Mesendoderm (in vitro differentiated cells): ENCODE results near the gene CDH23.

Experiments used
- DNase-seq: peaks from one replicate; pipeline ENCODE4 v3.0.0; 2013
- H2AK5ac ChIP-seq: 2 replicates; pipeline ENCODE4 v1.6.1; 2013; ENCODE audit warnings: low read length, inconsistent platforms
- H2BK120ac ChIP-seq: 2 replicates; pipeline ENCODE4 v1.6.1; 2013; ENCODE audit warnings: low read depth, mild to moderate bottlenecking, low read length, moderate library complexity, mixed read lengths
- H2BK15ac ChIP-seq: replicated peaks from 2 replicates; pipeline ENCODE4 v1.6.1; 2013; ENCODE audit warnings: low read depth, mild to moderate bottlenecking, moderate library complexity
- H2BK5ac ChIP-seq: 2 replicates; pipeline ENCODE4 v1.6.1; 2013; ENCODE audit warnings: low read length, inconsistent platforms
- H3K18ac ChIP-seq: 2 replicates; pipeline ENCODE4 v1.6.1; 2013; ENCODE audit warnings: mild to moderate bottlenecking, low read length, mixed read lengths
- H3K23ac ChIP-seq: one replicate; pipeline ENCODE4 v1.6.1; 2013; ENCODE audit warnings: low read length
- H3K27ac ChIP-seq: 2 replicates; pipeline ENCODE4 v1.5.1; 2013; ENCODE audit warnings: low read depth, mild to moderate bottlenecking, inconsistent platforms, low read length, moderate library complexity
- H3K27me3 ChIP-seq: 2 replicates; pipeline ENCODE4 v1.6.1; 2013; ENCODE audit warnings: low read length, control low read depth, mild to moderate bottlenecking, inconsistent platforms; ENCODE audit not compliant: insufficient read depth, poor library complexity
- H3K36me3 ChIP-seq: 2 replicates; pipeline ENCODE4 v1.6.1; 2013; ENCODE audit warnings: low read length, inconsistent platforms; ENCODE audit not compliant: control insufficient read depth, insufficient read depth
- H3K4ac ChIP-seq: one replicate; pipeline ENCODE4 v1.6.1; 2013; ENCODE audit warnings: low read depth, mild to moderate bottlenecking, low read length, moderate library complexity
- H3K4me1 ChIP-seq: 2 replicates; pipeline ENCODE4 v1.6.1; 2013; ENCODE audit warnings: low read depth, low read length, inconsistent platforms; ENCODE audit not compliant: control insufficient read depth
- H3K4me2 ChIP-seq: 2 replicates; pipeline ENCODE4 v1.6.1; 2013; ENCODE audit warnings: low read length
- H3K4me3 ChIP-seq: 2 replicates; pipeline ENCODE4 v1.5.1; 2013; ENCODE audit warnings: mild to moderate bottlenecking, low read length
- H3K56ac ChIP-seq: one replicate; pipeline ENCODE4 v1.6.1; 2013; ENCODE audit warnings: low read length
- H3K79me1 ChIP-seq: 2 replicates; pipeline ENCODE4 v1.6.1; 2013; ENCODE audit warnings: low read length, inconsistent platforms
- H3K79me2 ChIP-seq: 2 replicates; pipeline ENCODE4 v1.6.1; 2013; ENCODE audit warnings: mild to moderate bottlenecking, low read length; ENCODE audit not compliant: control insufficient read depth, insufficient read depth
- H3K9ac ChIP-seq: 2 replicates; pipeline ENCODE4 v1.6.1; 2013; ENCODE audit warnings: low read length, inconsistent platforms
- H4K5ac ChIP-seq: one replicate; pipeline ENCODE4 v1.6.1; 2013; ENCODE audit warnings: low read length
- H4K8ac ChIP-seq: one replicate; pipeline ENCODE4 v1.6.1; 2013; ENCODE audit warnings: low read depth, mild to moderate bottlenecking, control low read depth, low read length, moderate library complexity
- WGBS: extraction: QIAGEN DNeasy Blood & Tissue Kit; methylation state at CpG from one replicate; pipeline ENCODE4 v1.1.7; 2013; ENCODE audit warnings: low lambda C conversion rate, missing lambda C conversion rate; ENCODE audit not compliant: insufficient coverage; ENCODE audit errors: extremely low coverage; 5-methylcytosine and 5-hydroxymethylcytosine counted together

CDH23 gene

DNA sequence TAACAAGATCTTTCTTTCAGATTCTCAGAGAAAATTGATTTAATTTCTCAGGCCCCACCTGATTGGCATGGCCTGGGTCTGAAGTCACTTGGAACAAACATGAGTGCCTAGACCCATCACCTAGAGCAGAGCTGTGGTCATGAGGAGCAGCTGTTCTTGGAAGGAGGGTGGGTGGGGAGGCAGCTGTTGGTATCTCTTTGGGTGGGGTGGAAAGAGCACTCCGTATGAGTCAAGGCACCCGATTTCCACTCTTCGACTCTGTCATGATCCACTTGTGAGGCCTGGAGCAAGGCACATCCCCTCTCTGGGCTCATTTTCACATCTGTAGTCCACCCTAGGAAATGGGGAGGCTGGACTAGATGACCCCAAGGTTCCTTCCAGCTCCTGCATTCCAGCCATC lies 166.2 kb downstream of the CDH23 start:
- no peak for DNase-seq
- H3K27me3 ChIP-seq, result no peaks in the 10 kb centered on the region

DNA sequence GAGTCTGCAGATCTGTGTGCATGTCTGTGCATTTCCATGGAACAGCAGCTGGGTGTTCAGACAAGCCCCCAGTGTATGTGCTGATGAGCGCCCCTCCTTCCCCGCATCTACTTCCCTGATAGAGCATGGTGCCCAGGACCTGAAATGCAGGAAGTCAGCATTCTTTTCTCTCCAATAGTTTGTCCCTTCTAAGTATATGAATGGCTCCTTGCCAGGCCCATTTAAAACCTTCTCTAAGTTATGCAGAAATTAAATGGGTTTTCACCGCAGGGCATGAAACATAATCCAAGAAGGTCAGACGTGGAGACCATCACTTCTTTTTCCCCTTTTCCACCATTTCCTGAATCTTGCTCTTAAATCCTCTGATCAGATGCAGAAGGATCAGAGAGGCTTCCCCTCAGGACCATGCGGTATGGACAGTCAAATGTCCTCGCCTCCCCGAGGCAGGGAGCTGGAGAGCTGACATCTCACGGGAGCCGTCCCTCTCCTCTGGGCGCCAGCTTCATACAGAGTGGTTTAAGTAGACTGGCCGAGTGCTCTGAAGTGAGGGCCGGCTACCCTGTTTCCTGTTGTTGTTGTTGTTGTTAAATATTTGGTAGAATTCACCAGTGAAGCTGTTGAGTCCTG lies 167.6 kb downstream of the CDH23 start:
- H3K23ac ChIP-seq, result no peak overlapping the region
- no peak overlapping the region for H3K56ac ChIP-seq
- no peak overlapping the region for H3K27ac ChIP-seq
- H3K4me2 ChIP-seq, result no peak overlapping the region
- no peaks in the 10 kb centered on the region for H3K79me1 ChIP-seq
- no peak overlapping the region for H2BK15ac ChIP-seq
- no peak overlapping the region for H2BK5ac ChIP-seq
- no peaks in the 10 kb centered on the region for H3K79me2 ChIP-seq
- no peak overlapping the region for H2BK120ac ChIP-seq
- H4K8ac ChIP-seq, result no peak overlapping the region
- no peak overlapping the region for H3K18ac ChIP-seq
- no peaks in the 10 kb centered on the region for H3K4me1 ChIP-seq
- H2AK5ac ChIP-seq, result no peak overlapping the region
- H3K9ac ChIP-seq, result no peak overlapping the region
- H3K36me3 ChIP-seq, result no peaks in the 10 kb centered on the region
- no peak overlapping the region for H3K4me3 ChIP-seq
- WGBS, result no CpG with 5 or more reads among the region's 12 CpGs
- H3K27me3 ChIP-seq, result no peaks in the 10 kb centered on the region
- no peak for DNase-seq
- no peak overlapping the region for H3K4ac ChIP-seq
- H4K5ac ChIP-seq, result no peak overlapping the region

More for the DNA sequence above, 166.2 kb downstream of the CDH23 start:
- Histone ChIP-seq H3K4ac (no peak overlapping the region), H4K5ac (no peak overlapping the region), H3K4me2 (no peak overlapping the region), H3K18ac (no peak overlapping the region), H3K56ac (no peak overlapping the region), H2BK120ac (no peak overlapping the region), H2BK15ac (no peak overlapping the region), H2BK5ac (no peak overlapping the region), H3K4me1 (no peaks in the 10 kb centered on the region), H3K23ac (no peak overlapping the region), H3K36me3 (no peaks in the 10 kb centered on the region), H3K79me2 (no peaks in the 10 kb centered on the region), H3K79me1 (no peaks in the 10 kb centered on the region), H3K4me3 (no peak overlapping the region), H2AK5ac (no peak overlapping the region), H4K8ac (no peak overlapping the region), H3K27ac (no peak overlapping the region), H3K9ac (no peak overlapping the region)
- no CpG with 5 or more reads among the region's 3 CpGs for WGBS

DNA sequence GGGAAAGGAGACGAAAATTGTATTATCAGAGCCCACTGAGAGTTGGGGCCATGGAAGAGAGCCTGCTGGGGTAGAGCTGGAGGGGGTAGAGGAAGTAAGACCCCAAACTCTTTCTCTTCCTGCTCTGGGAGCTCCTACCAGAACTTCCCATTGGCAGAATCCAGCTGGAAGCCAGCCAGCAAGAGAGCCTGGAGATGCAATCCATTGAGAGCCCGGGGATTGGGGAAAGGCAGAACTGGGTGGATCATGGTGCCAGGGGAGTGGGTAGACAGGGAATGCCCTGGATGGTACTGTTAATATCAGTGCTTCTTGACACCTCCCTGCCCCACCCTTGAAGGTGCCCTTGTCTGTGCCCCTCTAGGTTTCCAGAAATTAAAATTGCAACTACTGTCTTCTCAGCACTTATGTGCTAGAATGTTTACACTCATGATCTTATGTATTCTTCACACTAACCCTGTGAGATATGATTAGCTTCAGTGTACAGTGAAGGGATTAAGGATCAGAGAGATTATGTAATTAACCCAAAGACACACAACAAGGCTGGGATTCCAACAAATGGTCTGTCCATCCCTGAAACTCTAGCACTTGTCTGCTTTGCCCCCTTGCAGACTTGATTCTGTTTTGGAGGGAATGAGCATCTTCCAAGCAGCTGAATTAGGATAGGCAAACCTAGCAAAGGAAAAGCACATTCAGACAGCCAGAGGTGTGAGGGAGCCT lies 168.7 kb downstream of the CDH23 start:
- Histone ChIP-seq H3K9ac (no peak overlapping the region), H4K5ac (no peak overlapping the region), H3K18ac (no peak overlapping the region), H3K79me2 (no peaks in the 10 kb centered on the region), H3K4ac (no peak overlapping the region), H3K4me1 (no peaks in the 10 kb centered on the region), H2AK5ac (no peak overlapping the region), H3K4me2 (no peak overlapping the region), H3K36me3 (no peaks in the 10 kb centered on the region), H3K23ac (no peak overlapping the region), H4K8ac (no peak overlapping the region), H3K4me3 (no peak overlapping the region), H3K27ac (no peak overlapping the region), H2BK120ac (no peak overlapping the region), H3K27me3 (no peaks in the 10 kb centered on the region), H3K79me1 (no peaks in the 10 kb centered on the region), H2BK5ac (no peak overlapping the region), H2BK15ac (no peak overlapping the region), H3K56ac (no peak overlapping the region)
- no CpG with 5 or more reads among the region's 2 CpGs for WGBS
- DNase-seq, result no peak

DNA sequence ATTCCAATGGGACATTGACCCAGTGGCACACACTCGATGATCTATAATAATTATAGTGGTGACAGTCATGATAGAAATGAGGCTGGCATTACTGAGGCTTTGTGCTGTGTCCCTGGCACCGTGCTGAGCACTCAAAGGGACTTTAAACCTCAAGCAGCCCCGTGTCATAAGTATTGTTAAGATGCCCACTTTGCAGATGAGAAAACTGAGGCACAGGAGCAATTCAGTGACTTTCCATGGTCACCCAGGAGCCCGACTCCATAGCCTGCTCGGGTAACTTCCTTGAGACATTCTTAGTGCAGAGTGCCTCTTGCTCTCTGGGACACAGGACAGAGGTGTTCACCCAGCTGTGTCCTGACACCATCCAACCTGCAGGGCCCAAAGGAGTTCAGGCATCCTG lies 170.3 kb downstream of the CDH23 start:
- H3K27me3 ChIP-seq, result no peaks in the 10 kb centered on the region
- no peak overlapping the region for H4K5ac ChIP-seq
- no peak overlapping the region for H2BK5ac ChIP-seq
- H3K9ac ChIP-seq, result no peak overlapping the region
- H4K8ac ChIP-seq, result no peak overlapping the region
- H2AK5ac ChIP-seq, result no peak overlapping the region
- no peak overlapping the region for H3K56ac ChIP-seq
- H2BK120ac ChIP-seq, result no peak overlapping the region
- no peak overlapping the region for H3K18ac ChIP-seq
- H3K79me1 ChIP-seq, result no peaks in the 10 kb centered on the region
- no CpG with 5 or more reads among the region's 5 CpGs for WGBS
- H3K4me3 ChIP-seq, result no peak overlapping the region
- no peak overlapping the region for H3K4ac ChIP-seq
- no peak overlapping the region for H3K27ac ChIP-seq
- DNase-seq, result no peak
- H3K79me2 ChIP-seq, result no peaks in the 10 kb centered on the region
- no peaks in the 10 kb centered on the region for H3K36me3 ChIP-seq
- no peak overlapping the region for H3K23ac ChIP-seq
- no peak overlapping the region for H3K4me2 ChIP-seq
- H2BK15ac ChIP-seq, result no peak overlapping the region
- no peaks in the 10 kb centered on the region for H3K4me1 ChIP-seq

DNA sequence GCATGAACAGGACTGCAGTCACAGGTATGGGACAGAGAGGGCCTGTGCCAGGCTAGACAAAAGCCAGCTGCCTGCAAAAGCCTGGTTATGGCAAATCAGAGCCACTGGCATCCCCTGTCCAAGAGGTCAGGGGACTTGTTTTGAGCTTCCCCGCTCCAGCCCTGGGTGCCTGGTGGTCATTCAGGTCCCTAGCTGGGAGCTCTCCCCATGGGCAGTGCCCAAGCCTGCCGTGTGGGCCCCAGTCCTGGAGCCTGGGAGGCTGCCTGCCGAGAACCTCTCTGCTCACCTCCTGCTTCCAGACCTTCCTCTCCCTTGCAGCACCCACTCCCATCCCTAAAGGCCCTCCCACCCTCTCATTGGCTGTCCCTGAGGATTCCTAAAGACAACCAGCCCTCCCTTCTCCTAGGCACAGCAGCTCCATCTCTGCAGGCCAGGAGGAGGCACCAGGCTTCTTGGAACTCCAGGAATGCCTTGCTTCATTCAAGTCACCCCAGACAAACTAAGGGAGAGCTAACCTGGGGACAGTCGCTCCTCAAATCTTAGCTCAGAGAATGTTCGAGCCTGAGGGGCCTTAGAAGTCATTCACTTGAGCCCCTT lies 172.3 kb downstream of the CDH23 start:
- no peaks in the 10 kb centered on the region for H3K4me1 ChIP-seq
- WGBS, result no CpG with 5 or more reads among the region's 5 CpGs

More for the DNA sequence above, 172.3 kb downstream of the CDH23 start:
- Histone ChIP-seq H2BK120ac (no peak overlapping the region), H4K8ac (no peak overlapping the region), H3K79me1 (no peaks in the 10 kb centered on the region), H3K79me2 (no peaks in the 10 kb centered on the region), H3K4me2 (no peak overlapping the region), H3K4me3 (no peak overlapping the region), H2AK5ac (no peak overlapping the region), H4K5ac (no peak overlapping the region), H2BK5ac (no peak overlapping the region), H3K36me3 (no peaks in the 10 kb centered on the region), H3K9ac (no peak overlapping the region), H3K27me3 (no peaks in the 10 kb centered on the region), H3K56ac (no peak overlapping the region), H3K27ac (no peak overlapping the region), H3K23ac (no peak overlapping the region), H3K18ac (no peak overlapping the region), H3K4ac (no peak overlapping the region), H2BK15ac (no peak overlapping the region)
- peak; percentile 28 for DNase-seq
